GM06990 (cell line): ENCODE results near the gene AMELX.
A peak's percentile ranks its signal among the peaks of the same experiment; 100 is the strongest.

Experiments
- DNase-seq: peaks from one replicate; pipeline ENCODE4 v3.0.0-alpha.2; 2011; ENCODE audit not compliant: insufficient read length; ENCODE audit errors: extremely low read depth
- H3K27me3 ChIP-seq: replicated peaks from 2 replicates; pipeline ENCODE4 v1.6.0; 2011; ENCODE audit warnings: low read length; ENCODE audit not compliant: control insufficient read depth, insufficient read depth
- H3K36me3 ChIP-seq: 2 replicates; pipeline ENCODE4 v1.5.1; 2011; ENCODE audit warnings: low read length; ENCODE audit not compliant: control insufficient read depth, insufficient read depth
- H3K4me3 ChIP-seq: replicated peaks from 2 replicates; pipeline ENCODE4 v1.5.1; 2011; ENCODE audit warnings: low read depth, mild to moderate bottlenecking, control low read depth, low read length
- TF ChIP-seq, protein P1 (sequence below): IDR thresholded peaks from 2 replicates; pipeline ENCODE4 v1.5.1; 2011; ENCODE audit warnings: low read length, control low read depth, mild to moderate bottlenecking, inconsistent platforms; ENCODE audit not compliant: insufficient read depth, poor library complexity, severe bottlenecking

Gene AMELX

GRCh38 chrX:11261260-11261659 lies 32.0 kb upstream of the AMELX start:
- DNase-seq, result no peak
- no peak overlapping the region for H3K4me3 ChIP-seq
- TF ChIP-seq, protein P1, sequence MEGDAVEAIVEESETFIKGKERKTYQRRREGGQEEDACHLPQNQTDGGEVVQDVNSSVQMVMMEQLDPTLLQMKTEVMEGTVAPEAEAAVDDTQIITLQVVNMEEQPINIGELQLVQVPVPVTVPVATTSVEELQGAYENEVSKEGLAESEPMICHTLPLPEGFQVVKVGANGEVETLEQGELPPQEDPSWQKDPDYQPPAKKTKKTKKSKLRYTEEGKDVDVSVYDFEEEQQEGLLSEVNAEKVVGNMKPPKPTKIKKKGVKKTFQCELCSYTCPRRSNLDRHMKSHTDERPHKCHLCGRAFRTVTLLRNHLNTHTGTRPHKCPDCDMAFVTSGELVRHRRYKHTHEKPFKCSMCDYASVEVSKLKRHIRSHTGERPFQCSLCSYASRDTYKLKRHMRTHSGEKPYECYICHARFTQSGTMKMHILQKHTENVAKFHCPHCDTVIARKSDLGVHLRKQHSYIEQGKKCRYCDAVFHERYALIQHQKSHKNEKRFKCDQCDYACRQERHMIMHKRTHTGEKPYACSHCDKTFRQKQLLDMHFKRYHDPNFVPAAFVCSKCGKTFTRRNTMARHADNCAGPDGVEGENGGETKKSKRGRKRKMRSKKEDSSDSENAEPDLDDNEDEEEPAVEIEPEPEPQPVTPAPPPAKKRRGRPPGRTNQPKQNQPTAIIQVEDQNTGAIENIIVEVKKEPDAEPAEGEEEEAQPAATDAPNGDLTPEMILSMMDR, result no peak
- no peaks in the 10 kb centered on the region for H3K36me3 ChIP-seq
- H3K27me3 ChIP-seq, result no peaks in the 10 kb centered on the region

DNA sequence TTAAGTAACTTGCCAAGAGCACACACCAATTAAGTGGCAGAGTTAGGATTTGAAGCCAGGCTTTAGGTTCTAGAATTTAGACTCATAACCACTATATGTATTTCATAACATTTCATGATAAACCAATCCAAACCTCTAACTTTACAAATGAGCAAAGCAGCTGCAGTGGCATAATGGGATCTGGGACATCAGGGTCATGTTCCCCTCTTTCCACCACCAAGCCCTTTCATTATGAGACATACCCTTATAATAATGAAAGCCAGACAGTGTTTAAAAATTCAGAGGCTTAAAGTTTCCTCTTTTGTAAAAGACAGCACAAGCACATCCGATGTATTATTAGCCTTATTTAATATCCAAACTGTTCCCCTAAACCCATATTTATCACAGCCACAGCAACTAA lies 28.3 kb upstream of the AMELX start:
- Histone ChIP-seq H3K36me3 (no peaks in the 10 kb centered on the region), H3K27me3 (no peaks in the 10 kb centered on the region), H3K4me3 (no peak overlapping the region)
- DNase-seq, result peak; percentile 2
- TF ChIP-seq, protein P1, result no peak

GRCh38 chrX:11265352-11265751 lies 27.9 kb upstream of the AMELX start:
- Histone ChIP-seq H3K4me3 (no peak overlapping the region), H3K36me3 (no peaks in the 10 kb centered on the region), H3K27me3 (no peaks in the 10 kb centered on the region)
- DNase-seq, result no peak
- TF ChIP-seq, protein P1, result no peak

- Histone ChIP-seq H3K36me3 (no peaks in the 10 kb centered on the region), H3K27me3 (no peaks in the 10 kb centered on the region), H3K4me3 (no peak overlapping the region)
- DNase-seq, result no peak
- TF ChIP-seq, protein P1, result no peak
Observed at GRCh38 chrX:11266573-11267003, 26.6 kb upstream of the AMELX start.

GRCh38 chrX:11267425-11267824 lies 25.8 kb upstream of the AMELX start:
- DNase-seq, result no peak
- no peak overlapping the region for H3K4me3 ChIP-seq
- H3K36me3 ChIP-seq, result no peaks in the 10 kb centered on the region
- H3K27me3 ChIP-seq, result no peaks in the 10 kb centered on the region
- TF ChIP-seq, protein P1, result no peak

- Histone ChIP-seq H3K4me3 (no peak overlapping the region), H3K36me3 (no peaks in the 10 kb centered on the region), H3K27me3 (no peaks in the 10 kb centered on the region)
- no peak for DNase-seq
- TF ChIP-seq, protein P1, result no peak
Observed at GRCh38 chrX:11269006-11269405, 24.2 kb upstream of the AMELX start.
